Stimulated activated CD4-positive, alpha-beta T cell treated with anti-CD3 and anti-CD28 coated beads, Interleukin-15, amount 100 ng/mL, for 24 hours (primary cell): ENCODE measurements around the gene ITGB6.
"Not testable (repeated sequence)": the region's sequence is repeated elsewhere in the genome, so short reads cannot be mapped to it uniquely, and the experiment has no call there.

Source experiments
- DNase-seq: peaks from one replicate; pipeline ENCODE4 v3.0.0-alpha.2; 2020

ITGB6 gene

GRCh38 chr2:160139350-160139749, 60.7 kb downstream of the ITGB6 start:
- no peak for DNase-seq

- no peak for DNase-seq
These were observed 61.7 kb downstream of the ITGB6 start for GRCh38 chr2:160138406-160138805.

- no peak for DNase-seq
These were observed 62.6 kb downstream of the ITGB6 start for GRCh38 chr2:160137464-160137863.

GRCh38 chr2:160132761-160133160, 67.3 kb downstream of the ITGB6 start:
- DNase-seq = no peak

GRCh38 chr2:160126756-160127155, 73.3 kb downstream of the ITGB6 start:
- no peak for DNase-seq

- DNase-seq = no peak
These were observed 73.8 kb downstream of the ITGB6 start for GRCh38 chr2:160126315-160126714.

GRCh38 chr2:160125828-160126227, 74.2 kb downstream of the ITGB6 start:
- no peak for DNase-seq

GRCh38 chr2:160125366-160125765, 74.7 kb downstream of the ITGB6 start:
- DNase-seq = no peak

- DNase-seq = no peak
These were observed 75.5 kb downstream of the ITGB6 start for GRCh38 chr2:160124571-160124970.

GRCh38 chr2:160114721-160115120, 85.4 kb downstream of the ITGB6 start:
- DNase-seq = not testable (repeated sequence)

GRCh38 chr2:160114020-160114419, 86.1 kb downstream of the ITGB6 start:
- DNase-seq = no peak

- DNase-seq = no peak
These were observed 87.9 kb downstream of the ITGB6 start for GRCh38 chr2:160111951-160112798.

- DNase-seq = no peak
These were observed 89.3 kb downstream of the ITGB6 start for GRCh38 chr2:160110674-160111239.

GRCh38 chr2:160109939-160110673, 90.0 kb downstream of the ITGB6 start:
- peak; percentile 64 for DNase-seq

GRCh38 chr2:160109243-160109642, 90.8 kb downstream of the ITGB6 start:
- DNase-seq = no peak

- DNase-seq = no peak
These were observed 91.4 kb downstream of the ITGB6 start for GRCh38 chr2:160108646-160109045.

- no peak for DNase-seq
These were observed 94.7 kb downstream of the ITGB6 start for GRCh38 chr2:160105366-160105765.

- no peak for DNase-seq
These were observed 96.0 kb downstream of the ITGB6 start for GRCh38 chr2:160104115-160104514.

- no peak for DNase-seq
These were observed 102.7 kb downstream of the ITGB6 start for GRCh38 chr2:160097326-160097725.

- DNase-seq = peak; percentile 35
These were observed 103.7 kb downstream of the ITGB6 start for GRCh38 chr2:160096409-160096808.

- DNase-seq = no peak
These were observed 107.6 kb downstream of the ITGB6 start for GRCh38 chr2:160092445-160092844.

- DNase-seq = no peak
These were observed 108.7 kb downstream of the ITGB6 start for GRCh38 chr2:160091381-160091780.

GRCh38 chr2:160087854-160088745, 112.0 kb downstream of the ITGB6 start:
- DNase-seq = no peak
